Liver (tissue), 3 donors: ENCODE data around the gene STIM2.

ENCODE experiments used
- ATF3 ChIP-seq: IDR thresholded peaks from 2 replicates; pipeline ENCODE4 v1.6.1; 2016; ENCODE audit warnings: antibody characterized with exemption
- GABPA ChIP-seq, 2 donors: IDR thresholded peaks in 1 of 2; conservative IDR thresholded peaks in 1 of 2; 2 replicates each; pipeline ENCODE4 v1.6.1; 2016; ENCODE audit warnings: antibody characterized with exemption in 2 of 2, mild to moderate bottlenecking in 1 of 2, moderate library complexity in 1 of 2
- MAX ChIP-seq: IDR thresholded peaks from 2 replicates; pipeline ENCODE4 v1.6.1; 2016; ENCODE audit warnings: antibody characterized with exemption
- RAD21 ChIP-seq, 2 donors: IDR thresholded peaks; 2 replicates each; pipeline ENCODE4 v1.6.1; 2016; ENCODE audit warnings: antibody characterized with exemption in 2 of 2, mild to moderate bottlenecking in 2 of 2
- SP1 ChIP-seq: IDR thresholded peaks from 2 replicates; pipeline ENCODE4 v1.6.1; 2018; ENCODE audit warnings: antibody characterized with exemption, mild to moderate bottlenecking
- TAF1 ChIP-seq: conservative IDR thresholded peaks from 2 replicates; pipeline ENCODE4 v1.6.1; 2016; ENCODE audit warnings: antibody characterized with exemption, mild to moderate bottlenecking
- YY1 ChIP-seq: IDR thresholded peaks from 2 replicates; pipeline ENCODE4 v1.6.1; 2016; ENCODE audit warnings: antibody characterized with exemption, mild to moderate bottlenecking
- TF ChIP-seq, protein P1 (sequence below): fragments of 150-350 bp; IDR thresholded peaks from 2 replicates; pipeline ENCODE4 v1.5.1; 2017; ENCODE audit warnings: improper control_type of control experiment, low read depth, low read length; ENCODE audit not compliant: missing input control
- TF ChIP-seq, protein P2 (sequence below): IDR thresholded peaks from 2 replicates; pipeline ENCODE4 v1.6.1; 2016; ENCODE audit warnings: antibody characterized with exemption, mild to moderate bottlenecking
- TF ChIP-seq, protein P3 (sequence below): IDR thresholded peaks from 2 replicates; pipeline ENCODE4 v1.6.1; 2016; ENCODE audit warnings: antibody characterized with exemption
- donor health status: healthy.
- donor health status: healthy.

DNA sequence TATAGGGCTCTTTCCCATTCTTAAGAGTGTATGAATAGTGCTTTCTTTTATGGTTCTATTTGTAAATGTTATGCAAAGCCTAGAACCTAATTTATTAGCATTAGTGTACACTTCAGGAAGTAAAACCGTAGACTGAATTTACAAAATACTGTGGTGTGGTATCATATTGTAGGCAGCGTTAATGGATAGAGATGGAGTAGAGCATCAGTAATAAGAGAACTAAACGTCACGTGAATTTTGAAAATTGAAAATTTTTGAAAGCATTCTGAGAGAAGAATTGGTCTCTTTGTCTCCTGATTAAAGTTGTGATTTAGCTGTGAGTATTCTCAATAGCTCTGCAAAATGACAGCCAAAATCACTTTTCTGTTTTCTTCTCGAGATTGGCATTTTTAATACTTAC is 2.9 kb downstream of the STIM2 start:
- TF ChIP-seq TAF1 = no peak
- TF ChIP-seq, protein P1, sequence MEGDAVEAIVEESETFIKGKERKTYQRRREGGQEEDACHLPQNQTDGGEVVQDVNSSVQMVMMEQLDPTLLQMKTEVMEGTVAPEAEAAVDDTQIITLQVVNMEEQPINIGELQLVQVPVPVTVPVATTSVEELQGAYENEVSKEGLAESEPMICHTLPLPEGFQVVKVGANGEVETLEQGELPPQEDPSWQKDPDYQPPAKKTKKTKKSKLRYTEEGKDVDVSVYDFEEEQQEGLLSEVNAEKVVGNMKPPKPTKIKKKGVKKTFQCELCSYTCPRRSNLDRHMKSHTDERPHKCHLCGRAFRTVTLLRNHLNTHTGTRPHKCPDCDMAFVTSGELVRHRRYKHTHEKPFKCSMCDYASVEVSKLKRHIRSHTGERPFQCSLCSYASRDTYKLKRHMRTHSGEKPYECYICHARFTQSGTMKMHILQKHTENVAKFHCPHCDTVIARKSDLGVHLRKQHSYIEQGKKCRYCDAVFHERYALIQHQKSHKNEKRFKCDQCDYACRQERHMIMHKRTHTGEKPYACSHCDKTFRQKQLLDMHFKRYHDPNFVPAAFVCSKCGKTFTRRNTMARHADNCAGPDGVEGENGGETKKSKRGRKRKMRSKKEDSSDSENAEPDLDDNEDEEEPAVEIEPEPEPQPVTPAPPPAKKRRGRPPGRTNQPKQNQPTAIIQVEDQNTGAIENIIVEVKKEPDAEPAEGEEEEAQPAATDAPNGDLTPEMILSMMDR = no peak
- no peak for TF ChIP-seq RAD21 (IDR thresholded peaks at IDR 0.05)
- TF ChIP-seq, protein P2, sequence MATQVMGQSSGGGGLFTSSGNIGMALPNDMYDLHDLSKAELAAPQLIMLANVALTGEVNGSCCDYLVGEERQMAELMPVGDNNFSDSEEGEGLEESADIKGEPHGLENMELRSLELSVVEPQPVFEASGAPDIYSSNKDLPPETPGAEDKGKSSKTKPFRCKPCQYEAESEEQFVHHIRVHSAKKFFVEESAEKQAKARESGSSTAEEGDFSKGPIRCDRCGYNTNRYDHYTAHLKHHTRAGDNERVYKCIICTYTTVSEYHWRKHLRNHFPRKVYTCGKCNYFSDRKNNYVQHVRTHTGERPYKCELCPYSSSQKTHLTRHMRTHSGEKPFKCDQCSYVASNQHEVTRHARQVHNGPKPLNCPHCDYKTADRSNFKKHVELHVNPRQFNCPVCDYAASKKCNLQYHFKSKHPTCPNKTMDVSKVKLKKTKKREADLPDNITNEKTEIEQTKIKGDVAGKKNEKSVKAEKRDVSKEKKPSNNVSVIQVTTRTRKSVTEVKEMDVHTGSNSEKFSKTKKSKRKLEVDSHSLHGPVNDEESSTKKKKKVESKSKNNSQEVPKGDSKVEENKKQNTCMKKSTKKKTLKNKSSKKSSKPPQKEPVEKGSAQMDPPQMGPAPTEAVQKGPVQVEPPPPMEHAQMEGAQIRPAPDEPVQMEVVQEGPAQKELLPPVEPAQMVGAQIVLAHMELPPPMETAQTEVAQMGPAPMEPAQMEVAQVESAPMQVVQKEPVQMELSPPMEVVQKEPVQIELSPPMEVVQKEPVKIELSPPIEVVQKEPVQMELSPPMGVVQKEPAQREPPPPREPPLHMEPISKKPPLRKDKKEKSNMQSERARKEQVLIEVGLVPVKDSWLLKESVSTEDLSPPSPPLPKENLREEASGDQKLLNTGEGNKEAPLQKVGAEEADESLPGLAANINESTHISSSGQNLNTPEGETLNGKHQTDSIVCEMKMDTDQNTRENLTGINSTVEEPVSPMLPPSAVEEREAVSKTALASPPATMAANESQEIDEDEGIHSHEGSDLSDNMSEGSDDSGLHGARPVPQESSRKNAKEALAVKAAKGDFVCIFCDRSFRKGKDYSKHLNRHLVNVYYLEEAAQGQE = no peak
- TF ChIP-seq GABPA (IDR thresholded peaks at IDR 0.05 in 1 of 2, conservative IDR thresholded peaks at IDR 0.05 in 1 of 2) = no peak
- no peak for TF ChIP-seq SP1
- TF ChIP-seq, protein P3, sequence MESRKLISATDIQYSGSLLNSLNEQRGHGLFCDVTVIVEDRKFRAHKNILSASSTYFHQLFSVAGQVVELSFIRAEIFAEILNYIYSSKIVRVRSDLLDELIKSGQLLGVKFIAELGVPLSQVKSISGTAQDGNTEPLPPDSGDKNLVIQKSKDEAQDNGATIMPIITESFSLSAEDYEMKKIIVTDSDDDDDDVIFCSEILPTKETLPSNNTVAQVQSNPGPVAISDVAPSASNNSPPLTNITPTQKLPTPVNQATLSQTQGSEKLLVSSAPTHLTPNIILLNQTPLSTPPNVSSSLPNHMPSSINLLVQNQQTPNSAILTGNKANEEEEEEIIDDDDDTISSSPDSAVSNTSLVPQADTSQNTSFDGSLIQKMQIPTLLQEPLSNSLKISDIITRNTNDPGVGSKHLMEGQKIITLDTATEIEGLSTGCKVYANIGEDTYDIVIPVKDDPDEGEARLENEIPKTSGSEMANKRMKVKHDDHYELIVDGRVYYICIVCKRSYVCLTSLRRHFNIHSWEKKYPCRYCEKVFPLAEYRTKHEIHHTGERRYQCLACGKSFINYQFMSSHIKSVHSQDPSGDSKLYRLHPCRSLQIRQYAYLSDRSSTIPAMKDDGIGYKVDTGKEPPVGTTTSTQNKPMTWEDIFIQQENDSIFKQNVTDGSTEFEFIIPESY = no peak
- no peak for TF ChIP-seq ATF3
- TF ChIP-seq MAX = no peak
- no peak for TF ChIP-seq YY1
